GM12892 (cell line): ENCODE data around the gene KIAA0825. TPM values are rescaled to one million over a fixed set of nuclear protein-coding genes. Genes with fewer than 3 reads are reported as not detected.

Experiments used
- DNase-seq: peaks from one replicate; pipeline ENCODE4 v3.0.0; 2011; ENCODE audit not compliant: insufficient read length
- FAIRE-seq: peaks from 2 replicates; lab custom pipeline; 2011; peaks lifted over from hg19 to GRCh38; lab: Jason Lieb, UNC
- POLR2A ChIP-seq: IDR thresholded peaks from 2 replicates; pipeline ENCODE4 v1.6.1; 2011; ENCODE audit warnings: low read depth, low read length, control low read depth
- POLR2AphosphoS5 ChIP-seq: IDR thresholded peaks from 2 replicates; pipeline ENCODE4 v1.6.1; 2011; ENCODE audit warnings: low read depth, low read length, control low read depth
- TAF1 ChIP-seq: IDR thresholded peaks from 2 replicates; pipeline ENCODE4 v1.6.1; 2011; ENCODE audit warnings: low read depth, mild to moderate bottlenecking, control low read depth, low read length, borderline replicate concordance
- polyA plus RNA-seq: library from polyadenylated mRNA; unstranded; fragments of >200 nt; gene quantifications from one replicate; pipeline ENCODE4 v1.2.1, GENCODE V29; 2012; ENCODE audit warnings: missing spikeins, inconsistent platforms; ENCODE audit not compliant: missing spikeins

Gene KIAA0825
- 0.47 TPM for polyA plus RNA-seq

DNA sequence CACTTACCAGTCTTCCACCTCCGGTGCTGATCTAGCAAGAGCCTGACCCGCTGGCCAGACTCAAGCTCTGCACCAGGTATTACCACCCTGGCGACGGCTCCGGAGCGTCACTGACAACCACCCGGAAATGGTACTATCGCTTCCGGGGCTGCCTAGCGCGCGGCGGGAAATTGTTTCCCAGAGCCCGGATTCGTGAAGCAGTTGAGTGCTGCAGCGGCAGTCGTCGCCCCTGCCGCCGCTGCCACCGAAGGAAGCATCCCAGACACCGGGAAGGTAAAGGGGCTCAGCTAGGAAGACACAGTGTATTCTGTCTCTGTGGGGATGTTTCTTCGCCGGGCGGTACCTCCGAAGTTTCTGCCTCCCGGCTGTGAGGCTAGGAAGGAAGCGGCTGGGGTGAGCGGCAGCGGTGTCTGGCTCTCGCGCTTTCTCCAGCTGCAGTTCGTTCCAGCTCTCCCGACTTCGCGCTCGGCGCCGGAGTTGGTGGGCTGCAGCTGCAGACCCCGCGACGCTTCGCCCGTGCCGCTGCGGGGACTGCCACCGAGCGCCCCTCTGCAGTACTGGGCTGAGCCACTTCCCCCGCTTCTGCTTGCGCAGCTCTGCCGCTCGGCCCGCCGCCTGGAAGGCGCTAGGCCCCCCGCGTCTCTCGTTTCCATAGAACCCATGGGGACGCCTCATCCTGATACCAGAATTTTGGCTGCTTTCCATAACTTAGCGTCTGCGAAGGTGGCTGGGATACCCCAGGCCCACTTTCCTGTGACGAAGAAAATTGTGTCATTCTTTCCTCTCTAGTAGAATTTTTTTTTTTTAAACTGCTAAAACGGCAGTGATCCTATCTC is at the start of gene KIAA0825, which contains the start of gene SLF1:
KIAA0825 (minus strand) TSS at position 112 of the 836 bp plus-strand sequence. CDS start 81,478 bp downstream, outside the sequence.
SLF1 (plus strand) TSS at position 177 of the 836 bp plus-strand sequence. CDS start 10,142 bp downstream, outside the sequence.
- TF ChIP-seq TAF1 (peak; percentile 79), POLR2AphosphoS5 (peak; percentile 79), POLR2A (peak; percentile 77; the same call in 1 of the 2 replicates)
- FAIRE-seq: peak; percentile 99
- DNase-seq: peak; percentile 64

DNA sequence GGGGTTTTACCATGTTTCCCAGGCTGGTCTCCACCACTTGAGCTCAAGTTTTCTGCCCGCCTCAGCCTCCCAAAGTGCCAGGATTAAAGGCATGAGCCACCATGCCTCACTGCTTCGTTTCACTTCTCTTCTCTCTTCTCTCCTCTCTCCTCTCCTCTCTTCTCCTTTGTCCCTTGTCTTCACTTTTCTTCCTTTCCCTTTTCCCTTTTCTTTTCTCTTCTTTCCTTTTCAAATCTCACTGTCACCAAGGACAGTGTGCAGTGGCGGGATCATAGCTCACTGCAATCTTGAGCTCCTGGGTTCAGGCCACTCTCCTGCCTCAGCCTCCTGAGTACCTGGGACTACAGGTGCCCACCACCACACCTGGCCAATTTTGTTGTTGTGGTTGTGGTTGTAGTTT is 49.5 kb upstream of the KIAA0825 start:
- DNase-seq: no peak
- no peak for TF ChIP-seq TAF1
- no peak for TF ChIP-seq POLR2AphosphoS5
- TF ChIP-seq POLR2A: no peak
- no peak for FAIRE-seq

- no peak for FAIRE-seq
- TF ChIP-seq POLR2A: no peak
- TF ChIP-seq POLR2AphosphoS5: no peak
- TF ChIP-seq TAF1: no peak
Observed at GRCh38 chr5:94661086-94661485, 42.7 kb upstream of the KIAA0825 start.

DNA sequence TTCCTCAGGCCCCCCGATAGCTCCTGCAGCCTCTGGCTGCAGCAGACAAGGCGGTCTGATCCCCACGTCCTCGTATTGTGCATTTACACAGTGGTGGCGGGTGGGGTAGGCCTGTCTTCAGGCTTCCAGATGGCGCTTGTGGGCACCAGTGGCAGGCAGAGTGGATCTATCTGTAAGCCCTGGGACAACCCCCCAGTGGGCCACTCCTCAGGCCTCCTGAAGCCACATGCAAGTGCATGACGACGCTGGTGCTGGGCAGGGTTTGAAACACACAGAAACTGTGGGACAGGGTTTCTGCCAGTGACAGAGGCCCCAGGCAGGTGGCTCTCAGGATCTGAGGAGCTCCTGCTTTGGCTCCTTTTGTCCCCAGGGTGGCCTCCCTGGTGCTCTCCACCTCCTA is 42.1 kb upstream of the KIAA0825 start:
- no peak for DNase-seq
- TF ChIP-seq TAF1 (no peak), POLR2AphosphoS5 (no peak), POLR2A (no peak)
- no peak for FAIRE-seq

More at GRCh38 chr5:94661086-94661485, 42.7 kb upstream of the KIAA0825 start:
- no peak for DNase-seq

GRCh38 chr5:94658272-94658671 is 39.9 kb upstream of the KIAA0825 start:
- DNase-seq (no peak), FAIRE-seq (no peak)
- no peak for TF ChIP-seq POLR2AphosphoS5
- TF ChIP-seq POLR2A: no peak
- no peak for TF ChIP-seq TAF1

DNA sequence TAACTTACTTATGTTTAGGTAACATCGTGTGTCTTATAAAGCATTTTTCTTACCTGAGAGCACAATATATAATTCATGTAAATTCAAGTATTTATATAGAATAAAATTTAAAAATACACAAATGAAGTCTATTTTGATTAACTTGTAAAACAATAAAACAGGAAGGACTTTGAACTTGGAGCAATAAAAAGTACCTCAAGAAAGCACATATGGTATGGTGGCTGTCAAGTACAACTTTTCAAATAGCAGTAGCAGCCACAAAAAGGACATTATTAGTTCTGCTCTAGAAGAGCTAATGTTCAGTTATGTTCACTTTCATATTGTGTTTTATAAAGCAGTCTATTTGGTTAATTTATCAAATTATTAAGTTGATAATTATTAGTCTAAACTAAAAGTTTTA is 31.5 kb upstream of the KIAA0825 start:
- FAIRE-seq: no peak
- TF ChIP-seq POLR2AphosphoS5 (no peak), TAF1 (no peak), POLR2A (no peak)

DNA sequence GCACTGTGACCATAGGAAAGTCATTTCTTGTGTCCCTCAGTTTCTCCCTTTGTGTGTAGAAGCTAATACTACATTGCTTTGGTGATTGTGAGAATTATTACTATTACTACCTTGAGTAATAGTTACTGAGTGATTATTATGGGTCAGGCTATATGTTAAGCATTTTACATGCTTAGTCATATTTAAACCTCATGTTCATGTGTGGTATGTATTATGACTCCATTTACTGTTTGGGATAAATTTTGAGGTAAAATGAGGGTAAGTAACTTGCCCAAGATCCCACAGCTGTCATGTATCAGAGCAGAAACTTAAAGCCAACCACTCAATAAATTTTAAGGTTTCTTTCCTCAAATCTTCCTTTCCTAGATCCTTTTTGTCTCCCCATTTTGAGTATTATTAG is 28.4 kb upstream of the KIAA0825 start:
- DNase-seq: no peak
- no peak for FAIRE-seq
- TF ChIP-seq POLR2A: no peak
- no peak for TF ChIP-seq POLR2AphosphoS5
- no peak for TF ChIP-seq TAF1

More for the DNA sequence above, 31.5 kb upstream of the KIAA0825 start:
- DNase-seq: no peak

- no peak for FAIRE-seq
- DNase-seq: no peak
- no peak for TF ChIP-seq POLR2A
- no peak for TF ChIP-seq TAF1
- no peak for TF ChIP-seq POLR2AphosphoS5
Observed at GRCh38 chr5:94645053-94645452, 26.6 kb upstream of the KIAA0825 start.

GRCh38 chr5:94640176-94640575 is 21.8 kb upstream of the KIAA0825 start:
- no peak for DNase-seq
- no peak for FAIRE-seq
- no peak for TF ChIP-seq POLR2A
- no peak for TF ChIP-seq TAF1
- no peak for TF ChIP-seq POLR2AphosphoS5

DNA sequence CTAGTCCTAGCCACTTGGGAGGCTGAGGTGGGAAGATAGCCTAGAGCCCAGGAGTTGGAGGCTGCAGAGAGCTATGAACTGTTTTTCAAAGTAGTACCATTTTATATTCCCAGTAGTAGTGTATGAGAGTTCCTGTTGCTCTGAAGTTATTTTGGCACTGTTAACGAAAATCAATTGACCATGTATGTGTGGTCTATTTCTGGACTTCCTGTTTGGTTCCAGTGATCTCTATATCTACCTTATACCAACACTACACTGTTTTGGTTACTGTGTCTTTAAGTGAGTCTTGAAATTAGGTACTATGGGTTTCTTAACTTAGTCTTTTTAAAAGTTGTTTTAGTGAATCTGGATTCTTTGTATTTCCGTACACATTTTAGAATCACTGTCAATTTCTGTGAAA is 13.6 kb upstream of the KIAA0825 start:
- TF ChIP-seq POLR2AphosphoS5 (no peak), TAF1 (no peak), POLR2A (no peak)
- DNase-seq (no peak), FAIRE-seq (peak; percentile 44)

- no peak for FAIRE-seq
- DNase-seq: no peak
- TF ChIP-seq TAF1 (no peak), POLR2AphosphoS5 (no peak), POLR2A (no peak)
Observed at GRCh38 chr5:94627191-94627590, 8.8 kb upstream of the KIAA0825 start.

GRCh38 chr5:94623877-94624276 is 5.5 kb upstream of the KIAA0825 start:
- FAIRE-seq (no peak), DNase-seq (no peak)
- no peak for TF ChIP-seq TAF1
- TF ChIP-seq POLR2AphosphoS5: no peak
- no peak for TF ChIP-seq POLR2A

GRCh38 chr5:94623011-94623410 is 4.6 kb upstream of the KIAA0825 start:
- TF ChIP-seq TAF1: no peak
- no peak for TF ChIP-seq POLR2AphosphoS5
- no peak for TF ChIP-seq POLR2A
- DNase-seq (no peak), FAIRE-seq (peak; percentile 50)

GRCh38 chr5:94621763-94622162 is 3.4 kb upstream of the KIAA0825 start:
- DNase-seq: no peak
- no peak for FAIRE-seq
- no peak for TF ChIP-seq POLR2A
- TF ChIP-seq POLR2AphosphoS5: no peak
- no peak for TF ChIP-seq TAF1
